OCI-M2 (cell line): Measurements from ENCODE around the gene ENAH.
"Not testable (repeated sequence)": the region's sequence is repeated elsewhere in the genome, so short reads cannot be mapped to it uniquely, and the experiment has no call there.

Source experiments
- DNase-seq: peaks from one replicate; lab custom pipeline; 2025; ENCODE audit not compliant: unreplicated experiment; lab: John Stamatoyannopoulos, UW

ENAH gene

GRCh38 chr1:225652729-225653462 is at the start of gene ENAH:
ENAH (minus strand) TSS chr1:225653123; CDS start chr1:225652690, 433 bp downstream.
- DNase-seq: no peak

- DNase-seq: no peak
Observed at GRCh38 chr1:225700889-225701465, 48.1 kb upstream of the ENAH start.

- DNase-seq: no peak
Observed at GRCh38 chr1:225700164-225700821, 47.4 kb upstream of the ENAH start.

GRCh38 chr1:225699336-225699735 is 46.4 kb upstream of the ENAH start:
- no peak for DNase-seq

DNA sequence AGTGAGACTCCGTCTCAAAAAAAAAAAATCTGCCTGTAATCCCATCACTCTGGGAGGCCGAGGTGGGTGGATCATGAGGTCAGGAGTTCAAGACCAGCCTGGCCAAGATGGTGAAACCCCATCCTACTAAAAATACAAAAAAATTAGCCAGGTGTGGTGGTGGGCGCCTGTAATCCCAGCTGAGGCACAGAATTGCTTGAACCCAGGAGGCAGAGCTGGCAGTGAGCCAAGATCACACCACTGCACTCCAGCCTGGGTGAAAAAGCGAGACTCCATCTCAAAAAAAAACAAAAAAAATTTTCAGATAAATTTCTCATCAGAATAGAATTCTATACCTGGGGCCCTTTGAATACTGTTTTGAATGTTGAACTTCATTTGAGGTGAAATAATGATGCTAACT is 45.3 kb upstream of the ENAH start:
- not testable (repeated sequence) for DNase-seq

DNA sequence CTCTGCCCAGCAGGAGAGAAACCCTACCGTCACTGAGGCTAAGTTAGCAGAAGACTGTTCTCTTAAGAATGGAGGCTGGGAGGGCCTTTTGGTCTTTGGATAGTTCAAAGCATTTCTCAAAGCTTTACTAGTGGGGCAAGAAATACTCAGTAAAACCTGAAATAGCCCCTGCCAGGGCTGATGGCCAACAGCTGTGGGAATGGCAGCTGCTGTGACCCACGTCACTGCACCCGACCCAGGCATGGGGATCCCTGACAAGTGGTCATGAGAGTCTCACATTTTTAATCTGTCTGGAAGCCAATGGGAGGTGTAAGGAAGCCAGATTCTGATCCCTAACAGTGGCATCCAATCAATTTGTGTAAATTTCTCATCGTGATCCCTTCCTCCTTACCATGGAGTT is 44.5 kb upstream of the ENAH start:
- DNase-seq: no peak

- no peak for DNase-seq
Observed at GRCh38 chr1:225695578-225696337, 42.8 kb upstream of the ENAH start.

DNA sequence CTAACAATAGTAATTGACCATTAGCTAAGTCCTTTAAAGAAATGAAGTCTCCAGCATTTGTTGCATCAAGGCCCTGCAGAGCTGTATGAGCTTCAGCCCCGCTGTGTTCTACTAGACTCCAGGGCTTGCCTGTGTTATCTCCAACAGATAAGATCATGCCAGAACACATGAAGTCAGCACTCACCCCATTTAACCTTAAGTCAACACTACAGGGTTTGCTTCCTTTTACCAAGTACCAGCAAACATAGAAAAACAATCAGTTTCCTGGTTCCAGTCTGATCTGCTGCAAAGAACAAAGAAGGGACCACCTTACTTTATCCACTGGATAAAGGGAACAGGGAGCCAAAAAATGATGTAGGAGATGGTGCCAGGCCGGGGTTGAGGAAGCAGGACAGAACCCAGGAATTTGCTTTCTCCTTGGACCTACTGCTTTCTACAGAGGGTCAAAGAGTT is 41.3 kb upstream of the ENAH start:
- DNase-seq: no peak

DNA sequence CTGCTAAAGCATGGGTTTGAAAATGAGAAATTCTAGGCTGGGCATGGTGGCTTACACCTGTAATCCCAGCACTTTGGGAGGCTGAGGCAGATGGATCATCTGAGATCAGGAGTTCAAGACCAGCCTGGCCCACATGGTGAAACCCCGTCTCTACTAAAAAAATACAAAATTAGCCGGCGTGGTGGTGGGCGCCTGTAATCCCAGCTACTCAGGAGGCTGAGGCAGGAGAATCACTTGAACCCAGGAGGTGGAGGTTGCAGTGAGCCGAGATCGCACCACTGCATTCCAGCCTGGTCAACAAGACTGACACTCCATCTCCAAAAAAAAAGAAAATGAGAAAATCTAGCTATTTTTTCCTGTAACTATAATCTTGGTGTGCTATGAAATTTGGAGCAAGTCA is 40.8 kb upstream of the ENAH start:
- DNase-seq: not testable (repeated sequence)

DNA sequence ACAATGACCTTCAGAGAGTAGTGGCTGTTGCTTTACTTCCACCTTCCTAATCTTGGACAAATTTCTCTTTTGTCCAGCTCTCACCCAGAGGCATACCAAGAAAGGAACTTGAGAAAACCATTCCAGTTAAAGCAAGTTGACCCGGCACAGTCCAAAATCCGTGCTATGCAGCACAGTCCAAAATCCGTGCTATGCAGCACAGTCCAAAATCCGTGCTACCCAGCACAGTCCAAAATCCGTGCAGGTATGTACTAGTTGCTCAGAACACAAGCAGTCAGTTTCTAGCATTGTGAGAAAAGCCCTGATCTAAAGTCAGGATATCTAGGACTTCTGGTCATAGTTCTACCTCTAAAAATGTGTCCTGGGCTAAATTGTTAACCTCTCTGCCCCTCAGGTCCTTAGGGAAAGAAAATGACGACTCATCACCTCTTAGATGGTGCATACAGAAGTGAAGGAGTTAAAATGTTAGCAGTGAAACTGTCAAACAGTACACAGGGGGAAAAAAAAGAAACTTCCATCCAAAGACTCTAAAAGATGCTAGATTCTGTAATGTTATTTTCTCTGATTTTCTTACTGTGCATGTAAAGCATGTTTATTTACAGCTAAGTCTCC is 40.3 kb upstream of the ENAH start:
- no peak for DNase-seq

- no peak for DNase-seq
Observed at GRCh38 chr1:225692517-225692879, 39.6 kb upstream of the ENAH start.

- DNase-seq: no peak
Observed at GRCh38 chr1:225691861-225692516, 39.1 kb upstream of the ENAH start.

DNA sequence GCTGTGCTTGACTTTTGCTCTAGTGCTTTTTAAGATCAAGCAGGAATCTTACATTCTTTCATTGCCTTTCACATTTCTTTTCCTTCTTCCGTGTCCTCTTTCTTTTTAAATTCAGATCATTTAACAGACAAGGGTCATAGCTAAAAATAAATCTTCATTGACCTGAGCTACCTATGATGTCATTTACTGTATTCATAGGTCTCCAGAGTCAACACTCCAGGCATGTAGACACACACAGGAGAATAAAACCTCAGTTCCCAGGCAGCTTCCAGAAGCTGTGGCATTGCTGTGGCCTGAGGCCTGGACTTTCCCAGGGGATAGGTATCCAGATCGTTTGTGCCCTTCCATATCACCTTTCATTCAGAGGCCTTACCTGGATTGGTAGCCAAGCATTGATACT is 38.5 kb upstream of the ENAH start:
- DNase-seq: no peak

DNA sequence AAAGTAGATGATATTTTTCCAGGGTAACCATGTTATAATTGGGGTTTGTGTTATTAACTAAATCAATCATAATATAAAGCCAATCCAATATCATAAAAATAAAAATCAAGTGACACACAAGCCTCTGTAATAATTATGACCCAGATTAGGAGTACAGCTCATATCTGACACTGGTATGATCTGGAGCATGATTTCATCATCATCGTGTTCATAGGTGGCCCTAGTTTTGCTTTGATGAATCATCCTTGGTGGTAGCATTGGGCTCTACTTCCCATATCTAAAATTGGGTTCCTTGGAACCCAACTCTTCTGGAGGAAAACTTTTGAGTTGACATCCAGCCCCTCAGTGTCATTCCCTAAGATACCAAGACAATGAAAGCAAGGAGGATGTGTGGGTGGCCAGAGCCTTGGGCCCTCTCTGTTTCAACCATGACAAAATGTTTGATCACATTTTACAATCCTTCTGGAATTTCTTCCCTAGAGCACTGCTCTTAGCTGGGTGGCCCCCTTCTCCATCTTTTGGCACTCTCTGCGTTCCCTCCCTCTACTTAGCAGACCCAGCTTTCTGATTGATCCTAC is 37.0 kb upstream of the ENAH start:
- no peak for DNase-seq

GRCh38 chr1:225688345-225688744 is 35.4 kb upstream of the ENAH start:
- no peak for DNase-seq

GRCh38 chr1:225685476-225686176 is 32.7 kb upstream of the ENAH start:
- DNase-seq: no peak

- DNase-seq: no peak
Observed at GRCh38 chr1:225684741-225685140, 31.8 kb upstream of the ENAH start.

DNA sequence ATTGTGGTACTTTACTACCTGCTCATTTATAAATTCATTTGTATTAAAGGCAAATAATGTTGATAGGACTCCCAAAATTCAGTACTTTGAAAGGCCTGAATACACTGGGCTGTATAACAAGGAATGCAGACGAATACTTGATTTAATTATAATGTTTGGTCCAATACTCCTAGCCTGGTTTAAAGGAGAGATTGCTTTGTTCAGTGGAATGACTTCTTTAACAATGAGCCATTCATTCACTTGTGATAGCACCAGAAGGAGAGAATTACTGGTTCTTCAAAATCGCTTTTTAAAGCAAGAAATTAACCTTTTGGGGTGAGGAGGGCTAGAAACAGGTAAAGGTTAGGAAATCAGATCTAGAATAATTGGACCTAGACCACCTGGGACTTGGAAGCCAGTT is 28.3 kb upstream of the ENAH start:
- no peak for DNase-seq

DNA sequence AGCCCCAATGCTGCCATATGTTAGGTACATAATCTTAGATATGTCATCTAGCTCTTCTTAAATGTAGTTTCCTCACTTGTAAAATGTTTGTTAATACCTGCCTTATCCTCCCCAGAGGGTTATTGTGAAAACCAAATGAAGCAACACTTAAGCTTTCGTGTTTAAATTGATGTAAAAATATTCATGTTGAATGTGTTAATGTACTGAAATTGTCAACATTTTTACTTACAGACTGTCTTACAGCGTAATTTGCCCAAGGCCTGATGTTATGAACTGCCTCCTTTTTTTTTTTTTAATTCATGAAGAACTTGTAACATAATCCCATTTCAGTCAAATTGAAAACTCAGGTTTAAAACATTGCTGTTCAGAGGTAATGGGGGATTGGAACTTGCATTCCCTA is 25.6 kb upstream of the ENAH start:
- DNase-seq: no peak
